Measurements from ENCODE around the gene AATF. TPM values are rescaled to one million over a fixed set of nuclear protein-coding genes. Genes with fewer than 3 reads are reported as not detected.

The AATF gene
- total RNA-seq, 1 donor from 2014 or later = 11.5 TPM

DNA sequence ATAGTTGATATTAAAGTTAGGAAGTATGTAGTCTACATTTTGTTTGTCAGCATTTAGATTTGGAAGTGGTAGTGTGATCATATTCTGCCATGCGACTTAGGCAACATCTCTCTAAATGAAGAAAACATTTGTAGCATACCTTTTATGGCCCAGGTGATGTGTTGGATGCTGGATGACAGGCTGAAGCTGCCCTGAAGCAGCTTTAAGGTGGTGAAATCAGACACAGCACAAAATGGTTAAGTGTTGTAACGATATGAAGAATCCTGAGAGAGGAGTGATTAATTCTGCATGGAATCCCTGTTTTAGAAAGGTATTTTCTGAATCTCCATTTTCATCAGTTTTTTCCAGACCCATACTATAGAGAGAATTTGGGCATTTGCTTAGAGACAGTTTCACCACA lies 28.3 kb downstream of the AATF start:
- Histone ChIP-seq H3K36me3 (ENCODE audit: control insufficient read depth in 3 of 3, insufficient read depth in 3 of 3, low read length in 3 of 3) (no peaks in the 10 kb centered on the region), H3K27me3 (ENCODE audit: control insufficient read depth in 3 of 3, insufficient read depth in 3 of 3, low read length in 3 of 3) (no peaks in the 10 kb centered on the region), H3K4me3 (ENCODE audit: low read length in 3 of 3) (no peak overlapping the region), H3K27ac (ENCODE audit: low read depth, low read length) (no peak overlapping the region), H3K9ac (ENCODE audit: low read depth in 1 of 3, low read length in 3 of 3) (no peak overlapping the region), H3K4me1 (ENCODE audit: control insufficient read depth in 3 of 3, insufficient read depth in 3 of 3, low read length in 3 of 3) (no peaks in the 10 kb centered on the region), H3K9me3 (ENCODE audit: control insufficient read depth in 3 of 3, low read length in 3 of 3) (no peaks in the 10 kb centered on the region)

DNA sequence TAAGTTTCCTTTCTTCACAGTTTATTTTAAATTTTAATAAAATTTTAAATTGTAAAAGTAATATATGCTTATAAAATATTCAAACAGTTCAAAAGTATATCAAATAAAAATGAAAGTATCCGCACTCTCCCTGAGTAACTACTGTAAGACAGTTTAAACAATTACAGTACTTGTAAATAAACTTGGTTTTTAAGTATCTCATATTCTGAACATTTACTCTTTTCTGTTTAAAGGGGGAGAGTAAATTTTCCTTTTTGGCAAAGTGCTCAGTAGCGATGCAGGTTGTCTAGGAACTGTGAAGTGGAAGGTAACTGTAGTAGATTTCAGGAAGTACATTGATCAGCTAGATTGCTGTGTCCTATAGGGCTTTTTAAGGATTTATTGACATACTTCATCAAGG lies 28.8 kb downstream of the AATF start:
- Histone ChIP-seq H3K36me3 (ENCODE audit: control insufficient read depth in 3 of 3, insufficient read depth in 3 of 3, low read length in 3 of 3) (no peaks in the 10 kb centered on the region), H3K27ac (ENCODE audit: low read depth, low read length) (no peak overlapping the region), H3K4me1 (ENCODE audit: control insufficient read depth in 3 of 3, insufficient read depth in 3 of 3, low read length in 3 of 3) (no peaks in the 10 kb centered on the region), H3K27me3 (ENCODE audit: control insufficient read depth in 3 of 3, insufficient read depth in 3 of 3, low read length in 3 of 3) (no peaks in the 10 kb centered on the region), H3K4me3 (ENCODE audit: low read length in 3 of 3) (no peak overlapping the region), H3K9ac (ENCODE audit: low read depth in 1 of 3, low read length in 3 of 3) (no peak overlapping the region), H3K9me3 (ENCODE audit: control insufficient read depth in 3 of 3, low read length in 3 of 3) (no peaks in the 10 kb centered on the region)

DNA sequence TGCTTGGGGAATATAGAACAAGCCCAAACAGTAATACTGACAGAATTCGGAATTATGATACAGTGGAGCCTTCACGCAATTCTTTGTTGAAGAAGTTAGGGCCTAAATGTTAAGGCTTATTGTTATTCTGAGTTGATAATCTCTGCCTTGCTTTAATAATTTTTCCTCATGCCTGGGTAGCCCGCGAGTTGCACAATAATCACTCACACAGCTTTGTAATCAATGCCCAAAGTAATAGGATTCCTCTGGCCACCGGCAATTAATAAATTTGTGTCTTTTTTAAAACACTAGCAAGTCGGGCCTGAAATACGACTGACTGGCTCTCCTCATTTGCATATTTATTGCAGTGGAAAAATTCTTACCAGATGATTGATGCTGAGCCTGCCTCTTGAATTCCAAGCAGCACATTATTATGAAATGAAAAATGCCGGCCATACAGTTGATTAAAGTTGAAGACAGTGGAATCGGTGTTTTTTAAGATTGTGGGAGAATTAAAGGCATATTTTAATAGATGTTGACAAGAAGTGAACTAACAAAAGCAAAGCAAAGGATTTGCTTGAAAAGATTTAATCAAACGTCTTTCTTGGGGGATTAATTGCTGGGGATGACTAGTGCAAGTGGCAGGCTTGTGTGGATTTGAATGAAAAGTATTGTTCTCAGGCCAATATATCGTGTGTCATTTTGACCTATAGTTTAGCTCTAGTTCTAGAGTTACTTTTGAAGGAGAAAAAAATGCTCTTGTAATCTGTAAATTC lies 30.2 kb downstream of the AATF start:
- Histone ChIP-seq H3K27me3 (ENCODE audit: control insufficient read depth in 3 of 3, insufficient read depth in 3 of 3, low read length in 3 of 3) (no peaks in the 10 kb centered on the region), H3K4me3 (ENCODE audit: low read length in 3 of 3) (no peak overlapping the region), H3K4me1 (ENCODE audit: control insufficient read depth in 3 of 3, insufficient read depth in 3 of 3, low read length in 3 of 3) (no peaks in the 10 kb centered on the region), H3K9me3 (ENCODE audit: control insufficient read depth in 3 of 3, low read length in 3 of 3) (no peaks in the 10 kb centered on the region), H3K27ac (ENCODE audit: low read depth, low read length) (no peak overlapping the region), H3K9ac (ENCODE audit: low read depth in 1 of 3, low read length in 3 of 3) (no peak overlapping the region), H3K36me3 (ENCODE audit: control insufficient read depth in 3 of 3, insufficient read depth in 3 of 3, low read length in 3 of 3) (no peaks in the 10 kb centered on the region)

DNA sequence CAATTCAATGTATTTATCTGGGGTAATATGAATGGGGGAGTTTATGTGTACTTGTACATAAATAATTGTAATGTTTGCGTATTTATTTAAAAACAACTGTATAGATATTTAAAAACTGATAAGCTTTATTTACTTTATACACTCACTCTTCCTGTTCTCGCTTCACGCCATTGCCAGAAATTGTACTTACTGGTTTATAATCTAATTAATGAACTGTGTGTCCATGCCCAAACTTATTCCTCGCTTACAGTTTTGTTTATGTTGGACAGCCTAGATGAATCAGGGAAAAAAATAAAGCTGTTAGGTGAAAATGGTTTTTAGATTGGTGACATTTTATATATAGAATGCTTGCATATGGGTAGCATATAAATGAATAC lies 30.8 kb downstream of the AATF start:
- no peaks in the 10 kb centered on the region for H3K36me3 ChIP-seq (ENCODE audit: control insufficient read depth in 3 of 3, insufficient read depth in 3 of 3, low read length in 3 of 3)
- no peaks in the 10 kb centered on the region for H3K27me3 ChIP-seq (ENCODE audit: control insufficient read depth in 3 of 3, insufficient read depth in 3 of 3, low read length in 3 of 3)
- no peak overlapping the region for H3K9ac ChIP-seq (ENCODE audit: low read depth in 1 of 3, low read length in 3 of 3)
- no peak overlapping the region for H3K27ac ChIP-seq (ENCODE audit: low read depth, low read length)
- H3K4me1 ChIP-seq (ENCODE audit: control insufficient read depth in 3 of 3, insufficient read depth in 3 of 3, low read length in 3 of 3) = no peaks in the 10 kb centered on the region
- no peaks in the 10 kb centered on the region for H3K9me3 ChIP-seq (ENCODE audit: control insufficient read depth in 3 of 3, low read length in 3 of 3)
- no peak overlapping the region for H3K4me3 ChIP-seq (ENCODE audit: low read length in 3 of 3)

DNA sequence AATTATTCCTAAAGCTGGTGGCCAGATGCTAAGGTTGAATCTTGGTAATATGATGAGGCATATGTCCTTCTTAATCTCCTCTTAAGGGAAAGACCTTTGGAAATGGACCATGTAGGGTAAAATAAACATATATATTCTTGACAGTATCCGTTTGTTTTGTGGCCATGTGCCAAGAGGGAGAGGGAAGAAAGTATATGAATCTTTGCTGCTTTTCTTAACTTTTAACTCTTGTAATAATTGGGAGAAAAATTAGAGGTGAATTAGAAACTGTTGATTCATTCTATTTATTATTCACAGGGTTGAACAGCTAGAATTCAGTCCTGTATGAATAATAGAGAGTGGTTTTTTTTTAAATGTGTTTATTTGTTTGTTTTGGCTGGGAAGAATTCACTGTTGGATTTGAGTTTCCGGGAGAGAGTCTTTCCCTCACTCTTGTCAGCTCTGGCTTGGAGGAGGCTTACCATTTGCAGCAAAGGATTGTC lies 31.6 kb downstream of the AATF start:
- Histone ChIP-seq H3K27me3 (ENCODE audit: control insufficient read depth in 3 of 3, insufficient read depth in 3 of 3, low read length in 3 of 3) (no peaks in the 10 kb centered on the region), H3K4me1 (ENCODE audit: control insufficient read depth in 3 of 3, insufficient read depth in 3 of 3, low read length in 3 of 3) (no peaks in the 10 kb centered on the region), H3K9me3 (ENCODE audit: control insufficient read depth in 3 of 3, low read length in 3 of 3) (no peaks in the 10 kb centered on the region), H3K4me3 (ENCODE audit: low read length in 3 of 3) (no peak overlapping the region), H3K9ac (ENCODE audit: low read depth in 1 of 3, low read length in 3 of 3) (no peak overlapping the region), H3K36me3 (ENCODE audit: control insufficient read depth in 3 of 3, insufficient read depth in 3 of 3, low read length in 3 of 3) (no peaks in the 10 kb centered on the region), H3K27ac (ENCODE audit: low read depth, low read length) (no peak overlapping the region)

DNA sequence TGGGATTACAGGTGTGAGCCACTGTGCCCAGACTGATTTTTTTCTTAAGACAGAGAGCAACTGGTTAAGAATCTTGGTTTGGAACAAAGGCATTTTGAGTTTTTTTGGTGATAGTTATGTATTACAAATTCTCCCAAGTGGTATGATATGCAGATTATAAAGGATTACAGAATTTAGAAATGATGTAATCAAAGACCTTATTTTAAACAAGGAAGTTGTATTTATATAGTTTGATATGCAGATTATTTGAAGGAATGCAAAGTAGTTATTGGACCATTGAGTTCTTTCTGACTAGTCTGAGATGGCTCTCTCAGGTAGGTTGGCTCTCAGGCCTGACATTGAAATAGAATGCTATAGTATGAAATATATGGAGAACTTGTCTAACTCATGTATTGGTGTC lies 34.9 kb downstream of the AATF start:
- no peak overlapping the region for H3K4me3 ChIP-seq (ENCODE audit: low read length in 3 of 3)
- no peaks in the 10 kb centered on the region for H3K9me3 ChIP-seq (ENCODE audit: control insufficient read depth in 3 of 3, low read length in 3 of 3)
- H3K4me1 ChIP-seq (ENCODE audit: control insufficient read depth in 3 of 3, insufficient read depth in 3 of 3, low read length in 3 of 3) = no peaks in the 10 kb centered on the region
- no peak overlapping the region for H3K27ac ChIP-seq (ENCODE audit: low read depth, low read length)
- peaks cover 3 to 10% (median 4%) of the 10 kb centered on the region in 3 donors for H3K36me3 ChIP-seq (ENCODE audit: control insufficient read depth in 3 of 3, insufficient read depth in 3 of 3, low read length in 3 of 3)
- no peak overlapping the region for H3K9ac ChIP-seq (ENCODE audit: low read depth in 1 of 3, low read length in 3 of 3)
- H3K27me3 ChIP-seq (ENCODE audit: control insufficient read depth in 3 of 3, insufficient read depth in 3 of 3, low read length in 3 of 3) = no peaks in the 10 kb centered on the region

DNA sequence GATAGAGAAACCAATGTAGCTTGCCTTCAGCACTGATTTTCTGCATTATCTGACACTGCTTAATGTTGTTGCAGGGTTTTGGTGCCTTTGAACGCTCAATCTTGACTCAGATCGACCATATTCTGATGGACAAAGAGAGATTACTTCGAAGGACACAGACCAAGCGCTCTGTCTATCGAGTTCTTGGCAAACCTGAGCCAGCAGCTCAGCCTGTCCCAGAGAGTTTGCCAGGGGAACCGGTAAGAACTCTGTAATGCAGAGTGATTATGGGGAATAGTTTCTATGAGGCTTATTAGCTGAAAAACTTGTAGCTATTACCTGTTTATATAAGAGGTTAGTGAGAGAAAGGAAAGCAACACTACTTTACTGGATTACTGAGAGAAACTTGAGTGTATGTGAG lies 40.4 kb downstream of the AATF start:
- Histone ChIP-seq H3K27me3 (ENCODE audit: control insufficient read depth in 3 of 3, insufficient read depth in 3 of 3, low read length in 3 of 3) (no peaks in the 10 kb centered on the region), H3K36me3 (ENCODE audit: control insufficient read depth in 3 of 3, insufficient read depth in 3 of 3, low read length in 3 of 3) (peaks cover 11 to 37% (median 22%) of the 10 kb centered on the region in 3 donors), H3K4me3 (ENCODE audit: low read length in 3 of 3) (no peak overlapping the region), H3K4me1 (ENCODE audit: control insufficient read depth in 3 of 3, insufficient read depth in 3 of 3, low read length in 3 of 3) (no peaks in the 10 kb centered on the region), H3K9ac (ENCODE audit: low read depth in 1 of 3, low read length in 3 of 3) (no peak overlapping the region), H3K27ac (ENCODE audit: low read depth, low read length) (no peak overlapping the region), H3K9me3 (ENCODE audit: control insufficient read depth in 3 of 3, low read length in 3 of 3) (no peaks in the 10 kb centered on the region)

DNA sequence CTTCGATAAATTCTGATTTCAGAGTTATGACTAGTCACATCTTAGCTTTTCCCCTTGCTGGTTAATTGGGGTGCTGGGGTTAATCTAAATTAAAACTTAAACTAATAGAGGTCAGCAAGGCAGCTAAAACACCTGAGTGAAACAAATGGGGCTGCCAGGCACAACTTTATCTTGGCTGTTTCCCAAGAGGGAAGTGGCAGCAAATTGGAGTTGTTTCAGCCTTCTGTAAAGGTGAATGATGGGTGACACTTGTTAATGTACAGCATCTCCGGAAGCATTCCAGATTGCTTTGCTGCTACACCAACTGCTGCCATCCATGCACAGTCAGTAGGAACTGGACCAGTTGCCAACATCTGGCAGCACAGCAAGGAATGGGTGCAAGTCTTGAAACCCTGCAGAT lies 43.9 kb downstream of the AATF start:
- Histone ChIP-seq H3K36me3 (ENCODE audit: control insufficient read depth in 3 of 3, insufficient read depth in 3 of 3, low read length in 3 of 3) (peaks cover 11 to 48% (median 23%) of the 10 kb centered on the region in 3 donors), H3K9me3 (ENCODE audit: control insufficient read depth in 3 of 3, low read length in 3 of 3) (no peaks in the 10 kb centered on the region), H3K9ac (ENCODE audit: low read depth in 1 of 3, low read length in 3 of 3) (no peak overlapping the region), H3K4me3 (ENCODE audit: low read length in 3 of 3) (no peak overlapping the region), H3K27me3 (ENCODE audit: control insufficient read depth in 3 of 3, insufficient read depth in 3 of 3, low read length in 3 of 3) (no peaks in the 10 kb centered on the region), H3K4me1 (ENCODE audit: control insufficient read depth in 3 of 3, insufficient read depth in 3 of 3, low read length in 3 of 3) (no peaks in the 10 kb centered on the region), H3K27ac (ENCODE audit: low read depth, low read length) (no peak overlapping the region)

DNA sequence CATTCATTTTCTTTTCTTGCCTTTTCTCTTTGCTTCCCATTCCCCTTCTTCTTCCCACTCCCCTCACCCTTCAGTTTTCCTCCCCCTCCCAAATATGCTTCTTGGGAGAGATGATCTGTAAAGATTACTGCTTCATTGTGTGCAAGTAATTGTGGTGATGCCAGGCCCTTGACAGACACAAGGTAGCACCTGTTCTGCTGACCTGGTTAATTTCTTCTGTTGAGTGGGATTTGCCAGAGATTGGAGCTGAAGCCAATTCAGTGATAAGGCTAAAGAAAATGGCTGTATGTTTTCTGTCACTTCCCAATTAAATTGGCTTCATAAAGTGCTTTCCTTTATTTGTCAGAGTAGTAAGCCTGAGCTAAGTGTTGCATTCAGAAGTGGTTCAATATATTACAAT lies 44.5 kb downstream of the AATF start:
- Histone ChIP-seq H3K9ac (ENCODE audit: low read depth in 1 of 3, low read length in 3 of 3) (no peak overlapping the region), H3K27ac (ENCODE audit: low read depth, low read length) (no peak overlapping the region), H3K4me1 (ENCODE audit: control insufficient read depth in 3 of 3, insufficient read depth in 3 of 3, low read length in 3 of 3) (no peaks in the 10 kb centered on the region), H3K9me3 (ENCODE audit: control insufficient read depth in 3 of 3, low read length in 3 of 3) (no peaks in the 10 kb centered on the region), H3K27me3 (ENCODE audit: control insufficient read depth in 3 of 3, insufficient read depth in 3 of 3, low read length in 3 of 3) (no peaks in the 10 kb centered on the region), H3K36me3 (ENCODE audit: control insufficient read depth in 3 of 3, insufficient read depth in 3 of 3, low read length in 3 of 3) (peaks cover 11 to 47% (median 22%) of the 10 kb centered on the region in 3 donors), H3K4me3 (ENCODE audit: low read length in 3 of 3) (no peak overlapping the region)

DNA sequence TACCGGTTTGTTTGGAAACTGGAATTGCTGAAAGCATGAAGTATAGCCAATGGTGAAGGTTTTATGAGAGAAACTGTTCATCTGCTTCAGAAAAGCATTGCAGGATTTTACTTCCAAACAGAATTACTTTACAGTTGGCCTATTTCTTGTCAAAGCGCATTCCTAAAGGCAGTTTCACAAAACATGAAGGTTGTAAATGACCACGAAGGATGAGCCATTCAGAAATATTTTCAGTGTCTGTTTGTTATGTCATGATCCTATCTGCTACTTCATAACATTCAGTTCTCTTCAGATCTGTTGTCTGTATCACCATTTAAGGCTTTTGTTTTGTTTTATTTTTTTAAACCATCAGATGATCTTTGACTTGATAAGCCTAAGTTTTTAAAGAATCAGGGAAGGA lies 45.7 kb downstream of the AATF start:
- Histone ChIP-seq H3K27me3 (ENCODE audit: control insufficient read depth in 3 of 3, insufficient read depth in 3 of 3, low read length in 3 of 3) (no peaks in the 10 kb centered on the region), H3K4me1 (ENCODE audit: control insufficient read depth in 3 of 3, insufficient read depth in 3 of 3, low read length in 3 of 3) (no peaks in the 10 kb centered on the region), H3K27ac (ENCODE audit: low read depth, low read length) (no peak overlapping the region), H3K9me3 (ENCODE audit: control insufficient read depth in 3 of 3, low read length in 3 of 3) (no peaks in the 10 kb centered on the region), H3K36me3 (ENCODE audit: control insufficient read depth in 3 of 3, insufficient read depth in 3 of 3, low read length in 3 of 3) (peaks cover 2 to 35% (median 14%) of the 10 kb centered on the region in 3 donors), H3K4me3 (ENCODE audit: low read length in 3 of 3) (no peak overlapping the region), H3K9ac (ENCODE audit: low read depth in 1 of 3, low read length in 3 of 3) (no peak overlapping the region)

Measured in skeletal muscle tissue (tissue), 4 donors.